MM.1S (cell line): Measurements from ENCODE around the gene ZRSR2.
"Not testable (repeated sequence)": the region's sequence is repeated elsewhere in the genome, so short reads cannot be mapped to it uniquely, and the experiment has no call there.

Experiments
- DNase-seq: peaks from one replicate; pipeline ENCODE4 v3.0.0-alpha.2; 2015
- H2AFZ ChIP-seq: fragments of 300-600 bp; sonication (generic); 2 replicates; pipeline ENCODE4 v1.6.0; 2016; ENCODE audit warnings: antibody characterized with exemption, low read length
- H3F3A ChIP-seq: fragments of 300-600 bp; sonication (generic); 2 replicates; pipeline ENCODE4 v1.6.1; 2016; ENCODE audit warnings: mild to moderate bottlenecking, antibody characterized with exemption, low read length, moderate library complexity, mixed read lengths; ENCODE audit not compliant: insufficient read depth
- H3K27ac ChIP-seq: fragments of 300-600 bp; sonication (generic); 2 replicates; pipeline ENCODE4 v1.5.1; 2016; ENCODE audit warnings: mild to moderate bottlenecking, low read length
- H3K27me3 ChIP-seq: fragments of 300-600 bp; sonication (generic); replicated peaks from 2 replicates; pipeline ENCODE4 v1.6.0; 2016; ENCODE audit warnings: low read length; ENCODE audit not compliant: insufficient read depth
- H3K36me3 ChIP-seq: fragments of 300-600 bp; sonication (generic); replicated peaks from 2 replicates; pipeline ENCODE4 v1.6.1; 2016; ENCODE audit warnings: mild to moderate bottlenecking, low read length, mixed read lengths; ENCODE audit not compliant: insufficient read depth
- H3K4me1 ChIP-seq: fragments of 300-600 bp; sonication (generic); 2 replicates; pipeline ENCODE4 v1.6.1; 2016; ENCODE audit warnings: low read length, mixed read lengths
- H3K4me2 ChIP-seq: fragments of 300-600 bp; sonication (generic); 2 replicates; pipeline ENCODE4 v1.6.0; 2016; ENCODE audit warnings: low read depth, low read length
- H3K4me3 ChIP-seq: fragments of 300-600 bp; sonication (generic); 2 replicates; pipeline ENCODE4 v1.5.1; 2016; ENCODE audit warnings: low read length, mixed read lengths
- H3K79me2 ChIP-seq: fragments of 300-600 bp; sonication (generic); 2 replicates; pipeline ENCODE4 v1.6.1; 2016; ENCODE audit warnings: mixed run types, low read length, mixed read lengths
- H3K9ac ChIP-seq: fragments of 300-600 bp; sonication (generic); 2 replicates; pipeline ENCODE4 v1.6.1; 2016; ENCODE audit warnings: low read length, mixed read lengths
- H3K9me2 ChIP-seq: fragments of 300-600 bp; sonication (generic); replicated peaks from 2 replicates; pipeline ENCODE4 v1.6.1; 2016; ENCODE audit warnings: mild to moderate bottlenecking, low read length, mixed read lengths; ENCODE audit not compliant: insufficient read depth
- H3K9me3 ChIP-seq: fragments of 300-600 bp; sonication (generic); replicated peaks from 2 replicates; pipeline ENCODE4 v1.6.1; 2016; ENCODE audit warnings: mild to moderate bottlenecking, low read length, mixed read lengths; ENCODE audit not compliant: insufficient read depth
- H4K20me1 ChIP-seq: fragments of 300-600 bp; sonication (generic); 2 replicates; pipeline ENCODE4 v1.6.1; 2016; ENCODE audit warnings: mild to moderate bottlenecking, low read length, moderate library complexity, mixed read lengths; ENCODE audit not compliant: insufficient read depth
- EZH2 ChIP-seq: fragments of 300-600 bp; sonication (generic); optimal IDR thresholded peaks from 2 replicates; pipeline ENCODE3; 2017; ENCODE audit warnings: low read depth, mild to moderate bottlenecking, antibody characterized with exemption, low read length, mixed read lengths
- EZH2phosphoT487 ChIP-seq: fragments of 300-600 bp; sonication (generic); IDR thresholded peaks from 2 replicates; pipeline ENCODE4 v1.6.1; 2018; ENCODE audit warnings: antibody characterized with exemption, low read length
- TF ChIP-seq, protein P1 (sequence below): fragments of 300-600 bp; sonication (generic); IDR thresholded peaks from 2 replicates; pipeline ENCODE4 v1.5.1; 2016; ENCODE audit warnings: antibody characterized with exemption, low read length, mixed read lengths

Gene ZRSR2

DNA sequence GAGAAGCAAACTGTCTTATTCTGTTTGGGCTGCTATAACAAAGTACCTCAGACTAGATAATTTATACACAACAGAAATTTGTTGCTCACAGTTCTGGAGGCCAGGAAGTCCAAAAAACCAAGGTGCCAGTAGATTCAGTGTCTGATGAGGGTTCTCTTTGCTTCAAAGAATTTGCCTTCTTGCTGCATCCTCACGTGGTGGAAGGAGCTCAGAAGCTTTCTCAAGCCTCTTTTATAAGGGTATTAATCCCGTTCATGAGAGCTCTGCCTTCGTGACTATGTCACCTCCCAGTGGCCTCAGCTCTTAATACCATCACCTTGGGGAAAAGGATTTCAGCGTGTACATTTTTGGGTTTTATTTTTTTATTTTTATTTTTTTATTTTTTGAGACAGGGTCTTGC, 32.1 kb upstream of the ZRSR2 start:
- no peak for DNase-seq
- Histone ChIP-seq H4K20me1 (no peaks in the 10 kb centered on the region), H3K4me1 (no peaks in the 10 kb centered on the region), H3K27ac (no peak overlapping the region), H3K9me2 (no peaks in the 10 kb centered on the region), H3K27me3 (no peaks in the 10 kb centered on the region), H3K9me3 (no peaks in the 10 kb centered on the region), H3K9ac (no peak overlapping the region), H3K4me2 (no peak overlapping the region), H2AFZ (no peak overlapping the region), H3F3A (no peaks in the 10 kb centered on the region), H3K4me3 (no peak overlapping the region), H3K79me2 (no peaks in the 10 kb centered on the region), H3K36me3 (no peaks in the 10 kb centered on the region)
- TF ChIP-seq, protein P1, sequence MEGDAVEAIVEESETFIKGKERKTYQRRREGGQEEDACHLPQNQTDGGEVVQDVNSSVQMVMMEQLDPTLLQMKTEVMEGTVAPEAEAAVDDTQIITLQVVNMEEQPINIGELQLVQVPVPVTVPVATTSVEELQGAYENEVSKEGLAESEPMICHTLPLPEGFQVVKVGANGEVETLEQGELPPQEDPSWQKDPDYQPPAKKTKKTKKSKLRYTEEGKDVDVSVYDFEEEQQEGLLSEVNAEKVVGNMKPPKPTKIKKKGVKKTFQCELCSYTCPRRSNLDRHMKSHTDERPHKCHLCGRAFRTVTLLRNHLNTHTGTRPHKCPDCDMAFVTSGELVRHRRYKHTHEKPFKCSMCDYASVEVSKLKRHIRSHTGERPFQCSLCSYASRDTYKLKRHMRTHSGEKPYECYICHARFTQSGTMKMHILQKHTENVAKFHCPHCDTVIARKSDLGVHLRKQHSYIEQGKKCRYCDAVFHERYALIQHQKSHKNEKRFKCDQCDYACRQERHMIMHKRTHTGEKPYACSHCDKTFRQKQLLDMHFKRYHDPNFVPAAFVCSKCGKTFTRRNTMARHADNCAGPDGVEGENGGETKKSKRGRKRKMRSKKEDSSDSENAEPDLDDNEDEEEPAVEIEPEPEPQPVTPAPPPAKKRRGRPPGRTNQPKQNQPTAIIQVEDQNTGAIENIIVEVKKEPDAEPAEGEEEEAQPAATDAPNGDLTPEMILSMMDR, result no peak
- no peak for TF ChIP-seq EZH2phosphoT487
- no peak for TF ChIP-seq EZH2

DNA sequence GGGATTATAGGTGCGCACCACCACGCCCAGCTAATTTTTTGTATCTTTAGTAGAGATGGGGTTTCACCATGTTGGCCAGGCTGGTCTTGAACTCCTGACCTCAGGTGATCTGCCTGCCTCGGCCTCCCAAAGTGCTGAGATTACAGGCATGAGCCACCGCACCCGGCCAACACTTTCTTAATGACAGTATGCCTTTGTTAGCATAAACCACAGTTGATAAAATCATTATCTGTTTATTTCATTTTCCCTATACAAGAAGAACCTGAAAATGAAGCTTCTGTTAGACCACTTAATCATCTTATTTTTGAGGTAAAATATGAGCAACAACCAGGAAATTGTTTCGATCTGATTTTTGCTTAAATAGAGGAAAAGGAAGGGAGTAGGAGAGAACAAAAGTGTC, 30.4 kb upstream of the ZRSR2 start:
- H3K36me3 ChIP-seq, H3K27me3 ChIP-seq, H3K27ac ChIP-seq, H4K20me1 ChIP-seq, H2AFZ ChIP-seq, H3K4me3 ChIP-seq, H3K4me1 ChIP-seq, H3K9ac ChIP-seq, H3K9me2 ChIP-seq, H3K79me2 ChIP-seq, H3K9me3 ChIP-seq, H3K4me2 ChIP-seq, DNase-seq, H3F3A ChIP-seq: not testable (repeated sequence)

DNA sequence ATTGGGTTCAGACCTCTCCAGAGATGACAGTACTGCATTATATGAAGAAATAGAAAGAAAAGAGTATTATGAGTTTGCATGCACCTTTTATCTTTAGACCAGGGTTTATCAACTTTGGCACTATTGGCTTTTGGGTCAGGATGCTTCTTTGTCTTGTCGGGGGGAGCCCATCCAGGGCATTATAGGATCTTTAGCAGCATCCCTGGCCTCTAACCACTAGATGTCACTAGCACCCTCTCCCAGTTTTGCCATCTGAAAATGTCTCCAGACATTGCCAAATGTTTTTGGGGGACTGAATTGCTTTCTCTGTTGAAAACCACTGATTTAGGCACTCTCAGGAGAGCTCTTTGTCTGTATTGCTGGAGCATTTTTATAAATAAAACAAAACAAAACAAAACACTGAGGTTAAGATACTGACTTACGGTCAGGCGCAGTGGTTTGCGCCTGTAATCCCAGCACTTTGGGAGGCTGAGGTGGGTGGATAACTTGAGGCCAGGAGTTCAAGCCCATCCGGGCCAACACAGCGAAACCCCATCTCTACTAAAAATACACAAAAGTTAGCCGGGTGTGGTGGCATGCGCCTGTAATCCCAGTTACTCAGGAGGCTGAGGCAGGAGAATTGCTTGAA, 28.6 kb upstream of the ZRSR2 start:
- Histone ChIP-seq H4K20me1 (no peaks in the 10 kb centered on the region), H2AFZ (no peak overlapping the region), H3K36me3 (no peaks in the 10 kb centered on the region), H3K4me3 (no peak overlapping the region), H3K79me2 (no peaks in the 10 kb centered on the region), H3K9me2 (no peaks in the 10 kb centered on the region), H3K4me1 (no peaks in the 10 kb centered on the region), H3K9me3 (no peaks in the 10 kb centered on the region), H3K27me3 (no peaks in the 10 kb centered on the region), H3K4me2 (no peak overlapping the region), H3F3A (no peaks in the 10 kb centered on the region), H3K9ac (no peak overlapping the region), H3K27ac (no peak overlapping the region)
- peak; percentile 20 for DNase-seq
- TF ChIP-seq EZH2, result no peak
- TF ChIP-seq EZH2phosphoT487, result no peak
- TF ChIP-seq, protein P1, result peak; percentile 70

DNA sequence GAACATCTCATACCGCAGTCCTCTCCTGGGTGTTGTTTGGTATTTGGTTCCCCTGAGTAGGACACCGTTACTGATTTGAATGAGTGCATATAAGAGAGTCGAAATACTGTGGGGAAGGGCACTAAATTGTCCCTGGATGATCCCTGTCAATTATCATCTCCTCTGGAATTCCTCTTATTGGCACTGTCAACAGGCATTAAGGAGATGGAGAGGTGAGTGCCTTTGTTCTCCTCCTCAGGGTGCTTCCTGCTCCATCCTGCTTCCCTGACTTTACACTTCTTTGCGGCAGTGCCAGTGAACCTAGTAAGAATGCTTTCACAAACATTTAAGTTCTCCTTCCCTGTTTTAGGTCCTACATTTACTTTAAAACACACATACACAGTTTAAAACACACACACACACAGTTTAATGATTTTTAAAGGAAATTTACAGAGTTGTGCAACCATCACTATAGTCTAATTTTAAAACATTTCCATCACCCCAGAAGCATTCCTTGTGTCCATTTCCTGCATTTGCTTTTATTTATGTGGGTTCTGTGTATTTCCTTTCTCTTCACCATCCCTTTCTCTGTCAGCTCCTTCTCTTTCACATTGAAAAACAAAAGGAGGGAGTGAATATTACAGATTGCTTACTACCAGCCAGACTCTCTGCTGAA, 20.9 kb upstream of the ZRSR2 start:
- Histone ChIP-seq H4K20me1 (no peaks in the 10 kb centered on the region), H3K9ac (no peak overlapping the region), H3K4me1 (no peaks in the 10 kb centered on the region), H3K9me2 (no peaks in the 10 kb centered on the region), H3K4me2 (no peak overlapping the region), H3K4me3 (no peak overlapping the region), H3K36me3 (no peaks in the 10 kb centered on the region), H3K27me3 (no peaks in the 10 kb centered on the region), H2AFZ (no peak overlapping the region), H3K79me2 (no peaks in the 10 kb centered on the region), H3F3A (no peaks in the 10 kb centered on the region), H3K27ac (no peak overlapping the region), H3K9me3 (no peaks in the 10 kb centered on the region)
- no peak for DNase-seq
- TF ChIP-seq, protein P1, result no peak
- TF ChIP-seq EZH2phosphoT487 (no peak), EZH2 (no peak)
